K562 (cell line): Measurements from ENCODE around the gene VGF. TPM values are rescaled to one million over a fixed set of nuclear protein-coding genes. Genes with fewer than 3 reads are reported as not detected.
A peak's percentile ranks its signal among the peaks of the same experiment; 100 is the strongest.

Experiments used
- CBX1 ChIP-seq: sonication (generic); IDR thresholded peaks from 2 replicates; pipeline ENCODE4 v1.6.1; 2016; ENCODE audit warnings: antibody characterized with exemption, low read depth, mild to moderate bottlenecking
- CC2D1A ChIP-seq: fragments of 450-650 bp; IDR thresholded peaks from 2 replicates; pipeline ENCODE4 v1.6.1; 2017; ENCODE audit warnings: mild to moderate bottlenecking
- HCFC1 ChIP-seq: IDR thresholded peaks from 2 replicates; pipeline ENCODE4 v1.6.1; 2012; ENCODE audit warnings: low read depth, low read length, improper control_type of control experiment
- PHF21A ChIP-seq: fragments of 450-650 bp; IDR thresholded peaks from 2 replicates; pipeline ENCODE4 v1.6.1; 2017; ENCODE audit warnings: low read depth, borderline replicate concordance
- RFX1 ChIP-seq: fragments of 450-650 bp; IDR thresholded peaks from 2 replicates; pipeline ENCODE4 v1.6.1; 2016; ENCODE audit warnings: mild to moderate bottlenecking, moderate library complexity
- SIN3B ChIP-seq: fragments of 450-650 bp; IDR thresholded peaks from 2 replicates; pipeline ENCODE4 v1.6.1; 2017; ENCODE audit warnings: low read depth, mild to moderate bottlenecking, moderate library complexity
- TAF7 ChIP-seq: fragments of 450-650 bp; IDR thresholded peaks from 2 replicates; pipeline ENCODE4 v1.6.1; 2016; ENCODE audit warnings: missing genetic modification characterization, missing compliant biosample characterization
- TRIM24 ChIP-seq, 2 experiments: fragments of 450-650 bp; IDR thresholded peaks; 2 replicates each; pipeline ENCODE4 v1.6.1; 2016
- ZNF253 ChIP-seq: fragments of 250-450 bp; sonication (Bioruptor Pico); conservative IDR thresholded peaks from 2 replicates; pipeline ENCODE4 v1.6.1; 2021; ENCODE audit warnings: mild to moderate bottlenecking
- polyA plus RNA-seq, 8 experiments: library from polyadenylated mRNA; depleted of rRNA in 4 of 8; stranded (reverse) in 5 of 8; unstranded in 3 of 8; fragments of >200 nt; fragmentation: Nextera tagmentation in 2 of 8; fragmentation: Illumina TruSeq in 1 of 8; extraction: Ambion mirVana in 2 of 8; extraction: Trizol in 1 of 8; gene quantifications; 2 replicates each; pipeline versions ENCODE4 v1.2.1 to v1.2.3, GENCODE V29; 2011 to 2014; ENCODE audit warnings: inconsistent platforms in 1 of 8, missing spikeins in 1 of 8
- total RNA-seq, 7 experiments: library from RNA; depleted of rRNA in 6 of 7; stranded (reverse); fragments of >200 nt in 6 of 7; fragmentation: Illumina TruSeq in 2 of 7; extraction: Trizol in 2 of 7; gene quantifications; 2 replicates each; pipeline versions ENCODE4 v1.2.1 to v1.2.3, GENCODE V29; 2011 to 2021; ENCODE audit warnings: low replicate concordance in 1 of 7
- TF ChIP-seq, protein P1 (sequence below): sonication (generic); formaldehyde crosslinking; IDR thresholded peaks from 2 replicates; pipeline ENCODE4 v1.4.0; 2020; ENCODE audit warnings: mild to moderate bottlenecking, missing genetic modification reagents
- TF ChIP-seq, protein P2 (sequence below): sonication (generic); formaldehyde crosslinking; IDR thresholded peaks from 2 replicates; pipeline ENCODE4 v1.8.0; 2022; ENCODE audit warnings: mild to moderate bottlenecking, missing genetic modification reagents
- TF ChIP-seq, protein P3 (sequence below): fragments of 250-450 bp; sonication (Bioruptor Pico); IDR thresholded peaks from 2 replicates; pipeline ENCODE4 v1.8.0; 2021; ENCODE audit warnings: moderate library complexity, mild to moderate bottlenecking, inconsistent platforms
- TF ChIP-seq, protein P4 (sequence below): fragments of 450-650 bp; conservative IDR thresholded peaks from 2 replicates; pipeline ENCODE4 v1.6.1; 2016; ENCODE audit warnings: missing genetic modification characterization, low read depth, mild to moderate bottlenecking, control low read depth, missing compliant biosample characterization
- TF ChIP-seq, protein P5 (sequence below), 2 experiments: fragments of 450-650 bp in 1 of 2; sonication (generic) in 1 of 2; formaldehyde crosslinking in 1 of 2; IDR thresholded peaks; 2 replicates each; pipeline versions ENCODE4 v1.7.1 to v1.9.0; 2016 to 2022; ENCODE audit warnings: inconsistent platforms in 1 of 2, mild to moderate bottlenecking in 1 of 2, missing genetic modification reagents in 1 of 2

VGF gene
- total and polyA plus RNA-seq, 9 of the 15 experiments (the other 6 are each of a cell fraction or from before 2014, with no cell fraction given): 0.03 to 5.7 (median 0.34) TPM

DNA sequence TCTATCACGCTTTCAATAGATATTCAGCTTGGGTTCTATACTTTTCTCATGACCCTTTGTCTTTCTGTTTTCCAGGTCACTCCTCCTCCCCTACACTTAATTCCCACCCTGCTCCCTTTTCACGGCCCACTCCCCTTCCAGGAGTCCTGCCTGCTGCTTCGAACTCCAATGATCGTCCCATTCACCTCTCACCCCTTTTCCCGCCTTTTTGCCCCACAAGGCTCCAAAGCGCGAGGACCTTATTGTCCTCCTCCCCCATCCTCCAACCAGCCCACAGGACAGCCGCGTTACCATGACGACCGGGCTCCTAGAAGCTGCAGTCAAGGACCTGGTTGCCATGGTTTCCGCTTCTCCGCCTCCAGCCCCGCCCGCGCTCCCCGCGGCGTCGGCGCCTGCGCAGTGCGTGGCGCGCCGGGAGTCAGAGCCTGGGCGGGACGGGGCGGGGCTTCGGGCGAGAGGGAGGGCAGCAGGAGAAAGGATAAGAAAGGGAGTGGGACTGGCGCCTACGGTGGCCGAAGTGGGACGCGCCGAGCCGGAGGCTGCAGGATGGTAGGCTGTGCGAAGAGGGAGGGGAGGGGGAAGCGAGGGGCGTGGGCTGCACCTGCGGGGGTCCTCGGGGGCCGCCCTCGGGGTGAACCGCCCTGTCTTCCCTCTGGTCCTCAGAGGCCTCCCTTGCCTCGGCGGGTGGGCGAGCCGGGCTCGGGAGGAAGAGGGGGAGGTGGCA, 11.2 kb downstream of the VGF start, which contains the start of gene AP1S1 (continued):
- TF ChIP-seq, protein P1, sequence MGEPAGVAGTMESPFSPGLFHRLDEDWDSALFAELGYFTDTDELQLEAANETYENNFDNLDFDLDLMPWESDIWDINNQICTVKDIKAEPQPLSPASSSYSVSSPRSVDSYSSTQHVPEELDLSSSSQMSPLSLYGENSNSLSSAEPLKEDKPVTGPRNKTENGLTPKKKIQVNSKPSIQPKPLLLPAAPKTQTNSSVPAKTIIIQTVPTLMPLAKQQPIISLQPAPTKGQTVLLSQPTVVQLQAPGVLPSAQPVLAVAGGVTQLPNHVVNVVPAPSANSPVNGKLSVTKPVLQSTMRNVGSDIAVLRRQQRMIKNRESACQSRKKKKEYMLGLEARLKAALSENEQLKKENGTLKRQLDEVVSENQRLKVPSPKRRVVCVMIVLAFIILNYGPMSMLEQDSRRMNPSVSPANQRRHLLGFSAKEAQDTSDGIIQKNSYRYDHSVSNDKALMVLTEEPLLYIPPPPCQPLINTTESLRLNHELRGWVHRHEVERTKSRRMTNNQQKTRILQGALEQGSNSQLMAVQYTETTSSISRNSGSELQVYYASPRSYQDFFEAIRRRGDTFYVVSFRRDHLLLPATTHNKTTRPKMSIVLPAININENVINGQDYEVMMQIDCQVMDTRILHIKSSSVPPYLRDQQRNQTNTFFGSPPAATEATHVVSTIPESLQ (CRISPR knock-in tag): 0 out of 2 replicates have a peak, but pooled peaks have one; percentile 53
- 0 out of 2 replicates have a peak, but pooled peaks have one; percentile 54 for TF ChIP-seq CBX1
- TF ChIP-seq, protein P2, sequence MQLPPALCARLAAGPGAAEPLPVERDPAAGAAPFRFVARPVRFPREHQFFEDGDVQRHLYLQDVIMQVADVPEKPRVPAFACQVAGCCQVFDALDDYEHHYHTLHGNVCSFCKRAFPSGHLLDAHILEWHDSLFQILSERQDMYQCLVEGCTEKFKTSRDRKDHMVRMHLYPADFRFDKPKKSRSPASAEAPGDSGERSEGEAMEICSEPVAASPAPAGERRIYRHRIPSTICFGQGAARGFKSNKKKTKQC: peak; percentile 94
- TF ChIP-seq, protein P3, sequence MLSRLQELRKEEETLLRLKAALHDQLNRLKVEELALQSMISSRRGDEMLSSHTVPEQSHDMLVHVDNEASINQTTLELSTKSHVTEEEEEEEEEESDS (CRISPR knock-in tag): no peak
- 0 out of 4 replicates have a peak, but pooled peaks of 1 of the 2 experiments have one; percentile 54 for TF ChIP-seq TRIM24 (IDR thresholded peaks at IDR 0.05)
- TF ChIP-seq, protein P4, sequence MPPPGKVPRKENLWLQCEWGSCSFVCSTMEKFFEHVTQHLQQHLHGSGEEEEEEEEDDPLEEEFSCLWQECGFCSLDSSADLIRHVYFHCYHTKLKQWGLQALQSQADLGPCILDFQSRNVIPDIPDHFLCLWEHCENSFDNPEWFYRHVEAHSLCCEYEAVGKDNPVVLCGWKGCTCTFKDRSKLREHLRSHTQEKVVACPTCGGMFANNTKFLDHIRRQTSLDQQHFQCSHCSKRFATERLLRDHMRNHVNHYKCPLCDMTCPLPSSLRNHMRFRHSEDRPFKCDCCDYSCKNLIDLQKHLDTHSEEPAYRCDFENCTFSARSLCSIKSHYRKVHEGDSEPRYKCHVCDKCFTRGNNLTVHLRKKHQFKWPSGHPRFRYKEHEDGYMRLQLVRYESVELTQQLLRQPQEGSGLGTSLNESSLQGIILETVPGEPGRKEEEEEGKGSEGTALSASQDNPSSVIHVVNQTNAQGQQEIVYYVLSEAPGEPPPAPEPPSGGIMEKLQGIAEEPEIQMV (tag): peak; percentile 75
- TF ChIP-seq CC2D1A: no peak
- TF ChIP-seq RFX1: peak; percentile 100
- no peak for TF ChIP-seq SIN3B
- TF ChIP-seq, protein P5, sequence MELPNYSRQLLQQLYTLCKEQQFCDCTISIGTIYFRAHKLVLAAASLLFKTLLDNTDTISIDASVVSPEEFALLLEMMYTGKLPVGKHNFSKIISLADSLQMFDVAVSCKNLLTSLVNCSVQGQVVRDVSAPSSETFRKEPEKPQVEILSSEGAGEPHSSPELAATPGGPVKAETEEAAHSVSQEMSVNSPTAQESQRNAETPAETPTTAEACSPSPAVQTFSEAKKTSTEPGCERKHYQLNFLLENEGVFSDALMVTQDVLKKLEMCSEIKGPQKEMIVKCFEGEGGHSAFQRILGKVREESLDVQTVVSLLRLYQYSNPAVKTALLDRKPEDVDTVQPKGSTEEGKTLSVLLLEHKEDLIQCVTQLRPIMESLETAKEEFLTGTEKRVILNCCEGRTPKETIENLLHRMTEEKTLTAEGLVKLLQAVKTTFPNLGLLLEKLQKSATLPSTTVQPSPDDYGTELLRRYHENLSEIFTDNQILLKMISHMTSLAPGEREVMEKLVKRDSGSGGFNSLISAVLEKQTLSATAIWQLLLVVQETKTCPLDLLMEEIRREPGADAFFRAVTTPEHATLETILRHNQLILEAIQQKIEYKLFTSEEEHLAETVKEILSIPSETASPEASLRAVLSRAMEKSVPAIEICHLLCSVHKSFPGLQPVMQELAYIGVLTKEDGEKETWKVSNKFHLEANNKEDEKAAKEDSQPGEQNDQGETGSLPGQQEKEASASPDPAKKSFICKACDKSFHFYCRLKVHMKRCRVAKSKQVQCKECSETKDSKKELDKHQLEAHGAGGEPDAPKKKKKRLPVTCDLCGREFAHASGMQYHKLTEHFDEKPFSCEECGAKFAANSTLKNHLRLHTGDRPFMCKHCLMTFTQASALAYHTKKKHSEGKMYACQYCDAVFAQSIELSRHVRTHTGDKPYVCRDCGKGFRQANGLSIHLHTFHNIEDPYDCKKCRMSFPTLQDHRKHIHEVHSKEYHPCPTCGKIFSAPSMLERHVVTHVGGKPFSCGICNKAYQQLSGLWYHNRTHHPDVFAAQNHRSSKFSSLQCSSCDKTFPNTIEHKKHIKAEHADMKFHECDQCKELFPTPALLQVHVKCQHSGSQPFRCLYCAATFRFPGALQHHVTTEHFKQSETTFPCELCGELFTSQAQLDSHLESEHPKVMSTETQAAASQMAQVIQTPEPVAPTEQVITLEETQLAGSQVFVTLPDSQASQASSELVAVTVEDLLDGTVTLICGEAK (IDR thresholded peaks at IDR 0.05): peak; percentile 75
- TF ChIP-seq, protein P5 (CRISPR knock-in tag; IDR thresholded peaks at IDR 0.05): no peak
- TF ChIP-seq PHF21A: peak; percentile 39; the same call in 1 of the 2 replicates
- 0 out of 2 replicates have a peak, but pooled peaks have one; percentile 38 for TF ChIP-seq HCFC1
- no peak for TF ChIP-seq ZNF253 (CRISPR knock-in tag)
- TF ChIP-seq TAF7 (tag): peak; percentile 31; the same call in 1 of the 2 replicates
